ENCODE results near the gene NR1D2.

NR1D2 gene

DNA sequence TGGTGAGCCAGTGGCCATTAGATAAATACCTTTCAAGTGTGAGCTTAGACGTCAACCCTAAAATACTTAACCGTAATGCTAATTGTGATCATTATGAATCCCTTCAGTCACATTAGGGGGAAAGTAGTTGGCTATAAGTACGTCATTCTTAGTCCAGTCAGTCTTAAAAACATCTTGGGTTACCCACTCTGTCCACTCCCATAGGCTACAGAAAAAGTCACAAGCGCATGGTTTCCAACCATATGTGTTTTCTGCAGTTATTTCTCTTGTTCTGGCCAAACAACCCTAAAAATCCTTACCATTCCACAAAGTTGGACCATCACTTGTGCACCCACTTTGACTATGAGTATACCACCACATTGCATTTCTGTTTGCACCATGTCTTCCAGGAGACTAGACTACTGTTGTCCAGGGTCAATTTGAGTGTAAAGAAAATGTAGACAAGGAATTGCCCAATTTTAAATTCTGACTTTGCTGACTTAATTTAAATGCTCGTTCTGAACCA is 24.9 kb upstream of the NR1D2 start:
- POLR2A ChIA-PET: interaction anchor here (1.2 kb wide), 1 partner anchor 42 kb away, joined by 3 read pairs; no protein-coding TSS in a partner anchor
- TF ChIP-seq ZNF664 (tag by site-specific recombination; IDR thresholded peaks at IDR 0.05) (0 out of 2 replicates have a peak, but pooled peaks have one; percentile 20), KLF7 (tag by site-specific recombination; IDR thresholded peaks at IDR 0.05; ENCODE audit: borderline replicate concordance) (no peak), ZNF600 (tag by site-specific recombination; IDR thresholded peaks at IDR 0.05) (peak; percentile 86), ZXDB (tag by site-specific recombination; IDR thresholded peaks at IDR 0.05) (0 out of 2 replicates have a peak, but pooled peaks have one; percentile 11), OSR2 (tag by site-specific recombination; IDR thresholded peaks at IDR 0.05) (no peak)
- TF ChIP-seq, protein P1, sequence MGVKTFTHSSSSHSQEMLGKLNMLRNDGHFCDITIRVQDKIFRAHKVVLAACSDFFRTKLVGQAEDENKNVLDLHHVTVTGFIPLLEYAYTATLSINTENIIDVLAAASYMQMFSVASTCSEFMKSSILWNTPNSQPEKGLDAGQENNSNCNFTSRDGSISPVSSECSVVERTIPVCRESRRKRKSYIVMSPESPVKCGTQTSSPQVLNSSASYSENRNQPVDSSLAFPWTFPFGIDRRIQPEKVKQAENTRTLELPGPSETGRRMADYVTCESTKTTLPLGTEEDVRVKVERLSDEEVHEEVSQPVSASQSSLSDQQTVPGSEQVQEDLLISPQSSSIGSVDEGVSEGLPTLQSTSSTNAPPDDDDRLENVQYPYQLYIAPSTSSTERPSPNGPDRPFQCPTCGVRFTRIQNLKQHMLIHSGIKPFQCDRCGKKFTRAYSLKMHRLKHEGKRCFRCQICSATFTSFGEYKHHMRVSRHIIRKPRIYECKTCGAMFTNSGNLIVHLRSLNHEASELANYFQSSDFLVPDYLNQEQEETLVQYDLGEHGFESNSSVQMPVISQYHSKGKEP (tag by site-specific recombination; IDR thresholded peaks at IDR 0.05): 0 out of 2 replicates have a peak, but pooled peaks have one; percentile 11
- no peaks in the 10 kb centered on the region for H3K9me3 ChIP-seq (ENCODE audit: control insufficient read depth, insufficient read depth, low read depth, low read length)
- CTCF ChIA-PET: no interaction called here
- no peaks in the 10 kb centered on the region for H3K4me1 ChIP-seq (ENCODE audit: control insufficient read depth, insufficient read depth, low read length)
- H3K27ac ChIP-seq (ENCODE audit: extremely low read depth, low read depth, low read length): no peak overlapping the region
- H3K4me3 ChIP-seq (ENCODE audit: low read depth, low read length): no peak overlapping the region
- peaks cover 3 to 45% of the 10 kb centered on the region in 2 experiments; a peak in 2 of 3 replicates for H3K36me3 ChIP-seq (ENCODE audit: control insufficient read depth in 2 of 2, insufficient read depth in 1 of 2, low read length in 2 of 2)

DNA sequence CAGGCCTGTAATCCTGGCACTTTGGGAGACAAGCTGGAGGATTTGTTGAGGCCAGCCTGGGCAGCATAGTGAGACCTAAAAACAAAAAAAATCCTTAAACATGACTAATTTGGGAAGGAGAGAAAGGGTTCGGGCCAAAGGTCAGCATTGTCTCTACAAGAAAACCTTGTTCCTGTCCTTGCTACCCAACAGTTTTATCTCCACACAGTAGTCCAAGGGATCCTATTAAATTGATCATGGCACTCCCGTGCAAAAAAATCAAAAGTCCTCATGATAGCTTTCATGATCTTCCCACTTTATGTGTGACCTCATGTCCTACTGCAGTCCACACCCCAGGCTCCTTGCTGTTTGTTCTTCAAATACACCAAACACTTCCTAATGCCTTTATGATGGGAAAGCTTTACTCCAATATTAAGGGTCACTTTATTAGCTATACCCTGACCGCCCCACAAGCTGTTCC is 24.0 kb upstream of the NR1D2 start:
- POLR2A ChIA-PET: interaction anchor here (0.6 to 1.3 kb wide), 4 partner anchors 20 to 730 kb away, joined by 3 to 6 read pairs (median 4); no protein-coding TSS in a partner anchor
- Histone ChIP-seq H3K36me3 (ENCODE audit: control insufficient read depth in 2 of 2, insufficient read depth in 1 of 2, low read length in 2 of 2) (peaks cover 3 to 45% of the 10 kb centered on the region in 2 experiments; a peak in 2 of 3 replicates), H3K4me1 (ENCODE audit: control insufficient read depth, insufficient read depth, low read length) (no peaks in the 10 kb centered on the region), H3K27ac (ENCODE audit: extremely low read depth, low read depth, low read length) (no peak overlapping the region), H3K9me3 (ENCODE audit: control insufficient read depth, insufficient read depth, low read depth, low read length) (no peaks in the 10 kb centered on the region), H3K4me3 (ENCODE audit: low read depth, low read length) (no peak overlapping the region)
- CTCF ChIA-PET: no interaction called here
- TF ChIP-seq ZNF175 (tag by site-specific recombination; IDR thresholded peaks at IDR 0.05) (no peak), MYNN (tag by site-specific recombination; IDR thresholded peaks at IDR 0.05; ENCODE audit: borderline replicate concordance) (no peak), KLF16 (tag by site-specific recombination; IDR thresholded peaks at IDR 0.05) (no peak), ZNF121 (tag by site-specific recombination; IDR thresholded peaks at IDR 0.05) (peak; percentile 85), ZNF555 (tag by site-specific recombination; conservative IDR thresholded peaks at IDR 0.05) (no peak), ZNF138 (tag by site-specific recombination; IDR thresholded peaks at IDR 0.05; ENCODE audit: borderline replicate concordance) (no peak), KLF1 (tag by site-specific recombination; IDR thresholded peaks at IDR 0.05) (no peak), ZBTB21 (tag by site-specific recombination; IDR thresholded peaks at IDR 0.05) (no peak), ZNF239 (tag by site-specific recombination; IDR thresholded peaks at IDR 0.05) (no peak), SCRT1 (tag by site-specific recombination; IDR thresholded peaks at IDR 0.05; ENCODE audit: borderline replicate concordance) (no peak), OSR2 (tag by site-specific recombination; IDR thresholded peaks at IDR 0.05) (peak; percentile 68), ZNF140 (tag by site-specific recombination; IDR thresholded peaks at IDR 0.05) (no peak), IKZF3 (tag by site-specific recombination; IDR thresholded peaks at IDR 0.05) (no peak), ZNF626 (tag by site-specific recombination; IDR thresholded peaks at IDR 0.05) (no peak), ZBTB48 (tag by site-specific recombination; IDR thresholded peaks at IDR 0.05) (0 out of 2 replicates have a peak, but pooled peaks have one; percentile 23), ZNF560 (tag by site-specific recombination; IDR thresholded peaks at IDR 0.05; ENCODE audit: borderline replicate concordance) (no peak), ZNF629 (tag by site-specific recombination; IDR thresholded peaks at IDR 0.05) (no peak), ZNF843 (tag by site-specific recombination; IDR thresholded peaks at IDR 0.05) (0 out of 2 replicates have a peak, but pooled peaks have one; percentile 15)
- TF ChIP-seq, protein P2, sequence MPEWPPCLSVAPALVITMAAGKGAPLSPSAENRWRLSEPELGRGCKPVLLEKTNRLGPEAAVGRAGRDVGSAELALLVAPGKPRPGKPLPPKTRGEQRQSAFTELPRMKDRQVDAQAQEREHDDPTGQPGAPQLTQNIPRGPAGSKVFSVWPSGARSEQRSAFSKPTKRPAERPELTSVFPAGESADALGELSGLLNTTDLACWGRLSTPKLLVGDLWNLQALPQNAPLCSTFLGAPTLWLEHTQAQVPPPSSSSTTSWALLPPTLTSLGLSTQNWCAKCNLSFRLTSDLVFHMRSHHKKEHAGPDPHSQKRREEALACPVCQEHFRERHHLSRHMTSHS (tag by site-specific recombination; IDR thresholded peaks at IDR 0.05): no peak
- TF ChIP-seq, protein P3, sequence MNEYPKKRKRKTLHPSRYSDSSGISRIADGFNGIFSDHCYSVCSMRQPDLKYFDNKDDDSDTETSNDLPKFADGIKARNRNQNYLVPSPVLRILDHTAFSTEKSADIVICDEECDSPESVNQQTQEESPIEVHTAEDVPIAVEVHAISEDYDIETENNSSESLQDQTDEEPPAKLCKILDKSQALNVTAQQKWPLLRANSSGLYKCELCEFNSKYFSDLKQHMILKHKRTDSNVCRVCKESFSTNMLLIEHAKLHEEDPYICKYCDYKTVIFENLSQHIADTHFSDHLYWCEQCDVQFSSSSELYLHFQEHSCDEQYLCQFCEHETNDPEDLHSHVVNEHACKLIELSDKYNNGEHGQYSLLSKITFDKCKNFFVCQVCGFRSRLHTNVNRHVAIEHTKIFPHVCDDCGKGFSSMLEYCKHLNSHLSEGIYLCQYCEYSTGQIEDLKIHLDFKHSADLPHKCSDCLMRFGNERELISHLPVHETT (tag by site-specific recombination; IDR thresholded peaks at IDR 0.05): no peak
- TF ChIP-seq, protein P4, sequence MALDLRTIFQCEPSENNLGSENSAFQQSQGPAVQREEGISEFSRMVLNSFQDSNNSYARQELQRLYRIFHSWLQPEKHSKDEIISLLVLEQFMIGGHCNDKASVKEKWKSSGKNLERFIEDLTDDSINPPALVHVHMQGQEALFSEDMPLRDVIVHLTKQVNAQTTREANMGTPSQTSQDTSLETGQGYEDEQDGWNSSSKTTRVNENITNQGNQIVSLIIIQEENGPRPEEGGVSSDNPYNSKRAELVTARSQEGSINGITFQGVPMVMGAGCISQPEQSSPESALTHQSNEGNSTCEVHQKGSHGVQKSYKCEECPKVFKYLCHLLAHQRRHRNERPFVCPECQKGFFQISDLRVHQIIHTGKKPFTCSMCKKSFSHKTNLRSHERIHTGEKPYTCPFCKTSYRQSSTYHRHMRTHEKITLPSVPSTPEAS (tag by site-specific recombination; IDR thresholded peaks at IDR 0.05): no peak
- TF ChIP-seq, protein P5, sequence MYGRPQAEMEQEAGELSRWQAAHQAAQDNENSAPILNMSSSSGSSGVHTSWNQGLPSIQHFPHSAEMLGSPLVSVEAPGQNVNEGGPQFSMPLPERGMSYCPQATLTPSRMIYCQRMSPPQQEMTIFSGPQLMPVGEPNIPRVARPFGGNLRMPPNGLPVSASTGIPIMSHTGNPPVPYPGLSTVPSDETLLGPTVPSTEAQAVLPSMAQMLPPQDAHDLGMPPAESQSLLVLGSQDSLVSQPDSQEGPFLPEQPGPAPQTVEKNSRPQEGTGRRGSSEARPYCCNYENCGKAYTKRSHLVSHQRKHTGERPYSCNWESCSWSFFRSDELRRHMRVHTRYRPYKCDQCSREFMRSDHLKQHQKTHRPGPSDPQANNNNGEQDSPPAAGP (tag by site-specific recombination; IDR thresholded peaks at IDR 0.05): no peak
- TF ChIP-seq, protein P6, sequence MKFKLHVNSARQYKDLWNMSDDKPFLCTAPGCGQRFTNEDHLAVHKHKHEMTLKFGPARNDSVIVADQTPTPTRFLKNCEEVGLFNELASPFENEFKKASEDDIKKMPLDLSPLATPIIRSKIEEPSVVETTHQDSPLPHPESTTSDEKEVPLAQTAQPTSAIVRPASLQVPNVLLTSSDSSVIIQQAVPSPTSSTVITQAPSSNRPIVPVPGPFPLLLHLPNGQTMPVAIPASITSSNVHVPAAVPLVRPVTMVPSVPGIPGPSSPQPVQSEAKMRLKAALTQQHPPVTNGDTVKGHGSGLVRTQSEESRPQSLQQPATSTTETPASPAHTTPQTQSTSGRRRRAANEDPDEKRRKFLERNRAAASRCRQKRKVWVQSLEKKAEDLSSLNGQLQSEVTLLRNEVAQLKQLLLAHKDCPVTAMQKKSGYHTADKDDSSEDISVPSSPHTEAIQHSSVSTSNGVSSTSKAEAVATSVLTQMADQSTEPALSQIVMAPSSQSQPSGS (tag by site-specific recombination; IDR thresholded peaks at IDR 0.05; ENCODE audit: low read depth): peak; percentile 23; the same call in 1 of the 2 replicates

Measured in HEK293 (cell line).